NCI-H146 treated with DMSO at 0.1 percent for 48 hours (cell line): ENCODE data around the gene MLF1.
"Not testable (repeated sequence)": the region's sequence is repeated elsewhere in the genome, so short reads cannot be mapped to it uniquely, and the experiment has no call there.

Experiments
- DNase-seq: peaks from one replicate; lab custom pipeline; 2025; ENCODE audit not compliant: unreplicated experiment; lab: John Stamatoyannopoulos, UW

The MLF1 gene, protein sequence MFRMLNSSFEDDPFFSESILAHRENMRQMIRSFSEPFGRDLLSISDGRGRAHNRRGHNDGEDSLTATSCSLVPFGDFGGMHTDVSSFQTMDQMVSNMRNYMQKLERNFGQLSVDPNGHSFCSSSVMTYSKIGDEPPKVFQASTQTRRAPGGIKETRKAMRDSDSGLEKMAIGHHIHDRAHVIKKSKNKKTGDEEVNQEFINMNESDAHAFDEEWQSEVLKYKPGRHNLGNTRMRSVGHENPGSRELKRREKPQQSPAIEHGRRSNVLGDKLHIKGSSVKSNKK

GRCh38 chr3:158570999-158571702 lies at the start of gene MLF1:
MLF1 (plus strand) TSS chr3:158571194; CDS start chr3:158571301, 107 bp downstream.
- peak; percentile 95 for DNase-seq

GRCh38 chr3:158522221-158523136 lies 48.5 kb upstream of the MLF1 start:
- no peak for DNase-seq

DNA sequence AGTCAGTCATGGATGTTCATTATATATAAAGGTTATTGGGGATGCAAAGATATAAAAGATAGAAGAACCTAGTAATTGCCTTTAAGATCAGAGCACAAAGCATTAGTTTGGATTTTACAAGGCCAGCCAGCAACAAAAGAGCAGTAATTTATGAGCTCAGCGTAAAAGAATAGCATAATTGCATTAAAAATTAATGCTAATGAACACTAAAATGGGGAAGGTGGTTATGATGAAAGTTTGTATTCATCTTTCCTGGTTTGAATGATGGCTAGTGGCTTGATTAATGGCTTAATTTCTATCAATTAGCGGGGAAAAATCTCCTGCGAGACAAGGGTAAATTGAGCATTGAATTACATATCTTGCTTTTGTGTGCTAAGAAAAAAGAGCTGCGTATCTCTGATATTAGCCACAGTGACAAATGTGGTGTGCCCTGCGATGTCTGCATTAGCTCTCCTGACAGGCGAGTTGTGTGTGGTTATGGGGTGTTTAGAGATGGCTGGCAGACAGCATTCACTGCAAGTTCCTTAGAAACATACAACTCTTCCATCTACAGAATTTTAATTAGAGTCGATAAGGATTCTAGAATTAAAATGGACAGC lies 42.8 kb upstream of the MLF1 start:
- peak; percentile 38 for DNase-seq

DNA sequence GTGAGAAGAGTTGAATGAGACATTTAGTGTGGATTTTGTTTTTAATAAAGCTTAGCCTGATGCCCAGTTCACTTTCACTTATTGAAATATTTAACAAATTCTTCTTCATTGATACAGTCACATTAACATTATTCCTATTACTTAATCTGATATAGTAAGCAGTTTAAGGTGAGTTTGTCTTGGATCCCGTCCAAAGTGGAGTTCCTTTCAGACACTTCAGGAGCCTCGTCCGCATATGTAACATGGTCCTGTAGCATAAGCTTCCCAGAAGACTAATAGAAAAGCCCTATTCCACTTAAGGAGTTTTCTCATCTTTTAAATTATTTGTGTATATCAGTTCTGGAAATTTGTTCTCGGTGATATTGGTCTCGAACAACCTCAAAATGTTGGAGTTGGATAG lies 39.7 kb upstream of the MLF1 start:
- DNase-seq: no peak

DNA sequence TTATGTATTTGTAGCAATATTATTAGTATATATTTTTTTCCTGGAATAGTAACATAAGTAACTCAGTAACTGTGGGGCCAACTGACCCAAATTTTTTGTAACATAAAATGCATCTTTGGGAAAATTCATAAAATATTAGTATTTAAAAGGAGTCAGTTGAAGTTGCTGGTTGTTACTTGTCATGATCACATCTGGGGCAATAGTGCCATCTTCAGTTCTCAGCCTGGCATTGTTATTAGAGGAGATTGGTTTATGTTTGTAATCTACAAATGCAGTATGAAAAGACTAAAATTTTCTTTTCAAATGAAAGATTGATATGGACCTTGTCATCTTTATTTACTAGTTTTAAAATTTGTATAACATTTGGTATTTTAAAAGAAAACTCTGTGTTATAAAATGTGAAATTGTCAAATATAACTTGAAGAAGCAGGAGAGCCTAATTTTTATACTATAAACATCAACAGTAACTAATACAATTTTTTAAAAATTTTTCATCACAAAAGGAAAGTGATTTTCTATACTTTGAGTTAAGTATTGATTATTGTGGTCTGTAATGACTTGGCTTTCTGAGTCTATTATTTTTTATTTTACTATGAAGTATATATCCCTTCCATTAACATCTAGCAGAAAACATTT lies 38.8 kb upstream of the MLF1 start:
- peak; percentile 41 for DNase-seq

DNA sequence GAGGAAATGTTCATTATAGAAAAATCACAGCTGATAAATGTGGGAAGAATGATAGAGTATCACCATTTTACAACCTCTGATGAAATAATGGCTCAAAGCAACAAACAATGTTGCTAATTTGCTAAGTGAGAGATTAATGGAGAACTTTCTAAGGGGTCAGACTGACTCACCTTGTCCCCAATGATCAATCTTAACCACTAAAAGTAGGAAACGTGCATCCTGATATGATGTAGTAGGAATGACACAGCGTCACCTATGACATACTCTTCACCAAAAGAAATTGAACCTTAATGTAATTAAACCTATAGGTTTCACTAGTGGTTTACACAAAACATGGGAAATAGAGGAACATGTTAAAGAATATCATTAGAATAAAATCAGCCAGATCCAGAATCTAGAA lies 35.1 kb upstream of the MLF1 start:
- no peak for DNase-seq

- peak; percentile 56 for DNase-seq
These were observed 31.5 kb upstream of the MLF1 start for GRCh38 chr3:158539414-158540014.

DNA sequence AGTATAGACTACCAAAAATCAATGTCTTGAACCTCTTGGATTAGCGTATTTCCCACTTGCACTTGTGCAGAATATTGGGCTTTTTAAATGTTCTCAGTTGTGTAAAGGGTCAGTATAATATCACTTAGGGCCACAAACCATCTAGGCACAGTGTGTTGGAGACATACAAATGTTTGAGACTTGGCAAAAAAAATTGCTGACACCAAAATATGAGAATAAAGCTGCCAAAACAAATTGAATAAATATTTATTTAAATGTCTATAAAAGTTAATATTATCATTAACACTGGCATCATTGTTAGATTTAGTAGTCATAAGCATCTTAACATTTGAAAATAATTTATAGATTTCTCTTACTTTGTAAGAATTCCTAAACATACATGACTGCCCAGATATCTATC lies 30.9 kb upstream of the MLF1 start:
- DNase-seq: no peak

DNA sequence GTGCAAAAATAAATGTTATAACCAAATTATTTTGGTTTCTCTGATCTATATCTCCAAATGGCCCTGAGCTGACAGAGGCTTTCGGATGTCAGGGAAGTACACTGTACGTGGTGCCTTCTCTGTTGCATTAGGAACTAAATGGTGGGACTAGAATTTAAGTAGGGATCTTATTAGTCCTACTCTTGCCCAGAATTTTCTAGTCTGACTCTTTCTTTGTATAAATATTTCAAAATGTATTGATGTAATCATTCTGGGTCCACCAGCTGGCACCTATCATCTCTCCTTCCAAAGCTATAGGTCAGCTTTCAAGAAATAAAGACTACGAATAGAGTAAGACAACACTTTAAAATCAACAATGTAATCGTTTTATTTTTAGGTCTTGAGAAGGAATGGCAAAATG lies 22.3 kb upstream of the MLF1 start:
- DNase-seq: no peak

- not testable (repeated sequence) for DNase-seq
These were observed 21.1 kb upstream of the MLF1 start for GRCh38 chr3:158549938-158550337.

- DNase-seq: no peak
These were observed 18.9 kb upstream of the MLF1 start for GRCh38 chr3:158552124-158552523.

DNA sequence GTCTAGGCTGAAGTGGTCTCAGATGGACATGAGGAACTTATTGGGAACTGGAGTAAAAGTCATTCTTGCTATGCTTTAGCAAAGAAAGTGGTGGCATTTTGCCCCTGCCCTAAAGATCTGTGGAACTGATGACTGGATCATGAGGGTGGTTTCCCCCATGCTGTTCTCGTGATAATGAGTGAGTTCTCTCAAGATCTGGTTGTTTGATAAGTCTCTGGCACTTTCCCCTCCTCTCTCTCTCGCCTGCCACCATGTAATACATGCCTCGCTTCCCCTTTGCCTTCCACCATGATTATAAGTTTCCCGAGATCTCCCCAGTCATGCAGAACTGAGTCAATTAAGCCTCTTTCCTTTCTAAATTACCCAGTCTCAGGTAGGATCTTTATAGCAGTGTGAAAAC lies 11.5 kb upstream of the MLF1 start:
- no peak for DNase-seq

DNA sequence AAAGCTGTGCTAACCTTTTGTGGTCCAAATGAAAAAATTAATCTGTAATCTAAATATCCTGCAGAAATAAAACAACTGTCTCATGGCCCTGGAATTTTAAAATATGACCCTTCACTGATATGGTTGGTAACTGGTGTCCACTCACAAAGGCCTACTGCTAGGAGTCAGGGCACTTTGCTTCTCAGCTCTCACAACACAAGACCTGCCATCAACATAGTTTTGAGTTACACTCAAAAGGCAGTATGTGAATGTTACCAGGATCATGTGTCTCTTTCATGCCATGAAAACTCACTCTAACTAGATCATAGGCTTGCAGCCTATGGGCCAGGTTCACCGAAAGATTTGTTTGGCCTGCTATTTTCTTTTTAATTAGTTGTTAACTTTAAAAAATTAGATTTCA lies 10.0 kb upstream of the MLF1 start:
- DNase-seq: no peak

- no peak for DNase-seq
These were observed 8.3 kb upstream of the MLF1 start for GRCh38 chr3:158562674-158563073.

- no peak for DNase-seq
These were observed 7.9 kb upstream of the MLF1 start for GRCh38 chr3:158563076-158563475.

DNA sequence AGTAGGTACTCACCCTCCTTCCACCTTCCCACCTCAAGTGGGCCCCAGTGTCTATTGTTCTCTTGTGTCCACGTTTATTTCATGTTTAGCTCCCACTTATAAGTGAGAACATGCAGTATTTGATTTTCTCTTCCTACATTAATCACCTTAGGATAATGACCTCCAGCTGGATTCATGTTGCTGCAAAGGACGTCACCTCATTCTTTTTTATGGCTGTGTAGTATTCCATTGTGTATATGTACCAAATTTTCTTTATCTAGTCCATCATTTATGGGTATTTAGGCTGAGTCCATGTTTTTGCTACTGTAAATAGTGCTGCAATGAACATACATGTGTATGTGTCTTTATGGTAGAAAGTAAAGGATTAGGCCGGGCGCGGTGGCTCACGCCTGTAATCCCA lies 5.9 kb upstream of the MLF1 start:
- DNase-seq: no peak

- no peak for DNase-seq
These were observed 2.2 kb upstream of the MLF1 start for GRCh38 chr3:158568784-158569183.

GRCh38 chr3:158569794-158570193 lies 1.2 kb upstream of the MLF1 start:
- no peak for DNase-seq

DNA sequence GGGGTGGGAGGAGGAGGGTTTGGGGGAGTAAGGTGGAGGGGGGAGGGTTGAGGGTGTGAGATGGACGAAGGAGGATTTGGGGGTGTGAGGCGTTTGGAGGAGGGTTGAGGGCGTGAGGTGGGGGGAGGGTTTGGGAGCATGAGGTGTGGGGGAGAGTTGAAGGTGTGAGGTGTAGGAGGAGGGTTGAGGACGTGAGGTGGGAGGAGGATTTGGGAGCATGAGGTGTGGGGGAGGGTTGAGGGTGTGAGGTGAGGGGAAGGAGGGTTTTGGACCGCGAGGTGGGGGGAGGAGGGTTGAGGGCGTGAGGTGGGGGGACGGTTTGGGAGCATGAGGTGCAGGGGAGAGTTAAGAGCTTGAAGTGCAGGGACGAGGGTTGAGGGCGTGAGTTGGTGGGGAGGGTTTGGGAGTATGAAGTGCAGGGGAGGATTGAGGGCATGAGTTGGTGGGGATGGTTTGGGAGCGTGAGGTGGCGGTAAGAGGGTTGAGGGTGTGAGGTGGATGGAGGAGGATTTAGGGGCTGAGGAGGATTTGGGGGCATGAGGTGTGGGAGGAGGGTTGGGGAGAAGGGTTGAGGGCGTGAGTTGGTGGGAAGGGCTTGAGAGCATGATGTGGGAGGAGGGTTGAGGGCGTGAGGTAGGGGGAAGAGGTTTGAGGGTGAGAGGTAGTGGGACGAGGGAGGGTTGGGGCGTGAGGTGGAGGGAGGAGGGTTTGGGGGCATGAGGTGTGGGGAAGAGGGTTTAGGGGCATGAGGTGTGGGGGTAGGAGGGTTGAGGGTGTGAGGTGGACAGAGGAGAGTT lies 1.2 kb downstream of the MLF1 start:
- no peak for DNase-seq

- DNase-seq: no peak
These were observed 1.7 kb downstream of the MLF1 start for GRCh38 chr3:158572766-158573060.
